ENCODE measurements around the gene ACSL3. TPM values are rescaled to one million over a fixed set of nuclear protein-coding genes. Genes with fewer than 3 reads are reported as not detected.
"Not testable (repeated sequence)": the region's sequence is repeated elsewhere in the genome, so short reads cannot be mapped to it uniquely, and the experiment has no call there.

Gene ACSL3
- total RNA-seq, 1 experiment from 2014 or later: 1,151 TPM

GRCh38 chr2:222846003-222846402 lies 14.8 kb upstream of the ACSL3 start:
- in situ Hi-C loops (cut with HindIII; ENCODE audit: low pct_unique_long_range_greater_than_20kb, low sequenced_read_pairs): no loop called here
- no peak for DNase-seq (ENCODE audit: low read depth, low spot score)

- in situ Hi-C loops (cut with HindIII; ENCODE audit: low pct_unique_long_range_greater_than_20kb, low sequenced_read_pairs): not testable (repeated sequence)
Observed at GRCh38 chr2:222848031-222848430, 12.8 kb upstream of the ACSL3 start.

GRCh38 chr2:222848862-222849261 lies 12.0 kb upstream of the ACSL3 start:
- DNase-seq (ENCODE audit: low read depth, low spot score): no peak
- in situ Hi-C loops (cut with HindIII; ENCODE audit: low pct_unique_long_range_greater_than_20kb, low sequenced_read_pairs): no loop called here

More at GRCh38 chr2:222848031-222848430, 12.8 kb upstream of the ACSL3 start:
- DNase-seq (ENCODE audit: low read depth, low spot score): not testable (repeated sequence)

- in situ Hi-C loops (cut with HindIII; ENCODE audit: low pct_unique_long_range_greater_than_20kb, low sequenced_read_pairs): no loop called here
- no peak for DNase-seq (ENCODE audit: low read depth, low spot score)
Observed at GRCh38 chr2:222851956-222852617, 8.7 kb upstream of the ACSL3 start.

- no peak for DNase-seq (ENCODE audit: low read depth, low spot score)
- in situ Hi-C loops (cut with HindIII; ENCODE audit: low pct_unique_long_range_greater_than_20kb, low sequenced_read_pairs): no loop called here
Observed at GRCh38 chr2:222854773-222855700, 5.8 kb upstream of the ACSL3 start.

- DNase-seq (ENCODE audit: low read depth, low spot score): peak; percentile 67
- in situ Hi-C loops (cut with HindIII; ENCODE audit: low pct_unique_long_range_greater_than_20kb, low sequenced_read_pairs): no loop called here
Observed at GRCh38 chr2:222859786-222860612, 837 bp upstream of the ACSL3 start.

- in situ Hi-C loops (cut with HindIII; ENCODE audit: low pct_unique_long_range_greater_than_20kb, low sequenced_read_pairs): no loop called here
- DNase-seq (ENCODE audit: low read depth, low spot score): no peak
Observed at GRCh38 chr2:222861411-222862105, 722 bp downstream of the ACSL3 start.

- peak; percentile 56 for DNase-seq (ENCODE audit: low read depth, low spot score)
- in situ Hi-C loops (cut with HindIII; ENCODE audit: low pct_unique_long_range_greater_than_20kb, low sequenced_read_pairs): no loop called here
Observed at GRCh38 chr2:222862106-222862908, 1.5 kb downstream of the ACSL3 start.

- peak; percentile 59 for DNase-seq (ENCODE audit: low read depth, low spot score)
- in situ Hi-C loops (cut with HindIII; ENCODE audit: low pct_unique_long_range_greater_than_20kb, low sequenced_read_pairs): no loop called here
Observed at GRCh38 chr2:222862909-222863544, 2.2 kb downstream of the ACSL3 start.

GRCh38 chr2:222864296-222864695 lies 3.5 kb downstream of the ACSL3 start:
- in situ Hi-C loops (cut with HindIII; ENCODE audit: low pct_unique_long_range_greater_than_20kb, low sequenced_read_pairs): no loop called here
- DNase-seq (ENCODE audit: low read depth, low spot score): peak; percentile 71

GRCh38 chr2:222865301-222865700 lies 4.5 kb downstream of the ACSL3 start:
- in situ Hi-C loops (cut with HindIII; ENCODE audit: low pct_unique_long_range_greater_than_20kb, low sequenced_read_pairs): no loop called here
- no peak for DNase-seq (ENCODE audit: low read depth, low spot score)

GRCh38 chr2:222866358-222866960 lies 5.6 kb downstream of the ACSL3 start:
- in situ Hi-C loops (cut with HindIII; ENCODE audit: low pct_unique_long_range_greater_than_20kb, low sequenced_read_pairs): no loop called here
- no peak for DNase-seq (ENCODE audit: low read depth, low spot score)

- in situ Hi-C loops (cut with HindIII; ENCODE audit: low pct_unique_long_range_greater_than_20kb, low sequenced_read_pairs); DNase-seq (ENCODE audit: low read depth, low spot score): not testable (repeated sequence)
Observed at GRCh38 chr2:222868560-222869251, 7.9 kb downstream of the ACSL3 start.

GRCh38 chr2:222869252-222869560 lies 8.4 kb downstream of the ACSL3 start:
- in situ Hi-C loops (cut with HindIII; ENCODE audit: low pct_unique_long_range_greater_than_20kb, low sequenced_read_pairs): no loop called here
- DNase-seq (ENCODE audit: low read depth, low spot score): no peak

GRCh38 chr2:222871291-222871690 lies 10.5 kb downstream of the ACSL3 start:
- no peak for DNase-seq (ENCODE audit: low read depth, low spot score)
- in situ Hi-C loops (cut with HindIII; ENCODE audit: low pct_unique_long_range_greater_than_20kb, low sequenced_read_pairs): no loop called here

- in situ Hi-C loops (cut with HindIII; ENCODE audit: low pct_unique_long_range_greater_than_20kb, low sequenced_read_pairs): no loop called here
Observed at GRCh38 chr2:222872551-222872950, 11.7 kb downstream of the ACSL3 start.

More at GRCh38 chr2:222872551-222872950, 11.7 kb downstream of the ACSL3 start:
- DNase-seq (ENCODE audit: low read depth, low spot score): no peak
